Left renal cortex interstitium (tissue), 4 donors: ENCODE results near the gene GTPBP10. TPM values are rescaled to one million over a fixed set of nuclear protein-coding genes. Genes with fewer than 3 reads are reported as not detected.

Experiments used
- DNase-seq, 4 donors: peaks; one replicate each; pipeline ENCODE4 v3.0.0-alpha.2; 2013; ENCODE audit warnings: low read depth in 4 of 4, low spot score in 2 of 4, missing footprints in 1 of 4
- polyA plus RNA-seq, 4 donors: library from polyadenylated mRNA; unstranded; fragments of 120-200 nt; gene quantifications; one replicate each; pipeline ENCODE4 v1.2.1, GENCODE V29; 2013; ENCODE audit not compliant: insufficient read length in 4 of 4

The GTPBP10 gene
- polyA plus RNA-seq, 4 donors, result 21.5 to 29.2 (median 25.1) TPM

- peak in 1 of 4 donors; percentile 13 for DNase-seq
These were observed 84.3 kb downstream of the GTPBP10 start for GRCh38 chr7:90430614-90431460.

- DNase-seq, result no peak
These were observed 86.2 kb downstream of the GTPBP10 start for GRCh38 chr7:90432752-90433151.

- DNase-seq, result no peak
These were observed 86.7 kb downstream of the GTPBP10 start for GRCh38 chr7:90433221-90433620.

Other genes with a start within 250 kb of the GTPBP10 start
- 10 to 100 TPM in 3 of 4 donors, 1 to 10 TPM in 1; 9.0 to 15.3 (median 11.4) TPM for gene STEAP1, start 192.2 kb upstream of the GTPBP10 start, polyA plus RNA-seq
- 10 to 100 TPM in 3 of 4 donors, 1 to 10 TPM in 1; 8.1 to 18.3 (median 12.7) TPM for gene STEAP2, start 135.0 kb upstream of the GTPBP10 start, polyA plus RNA-seq
- gene CFAP69, start 101.5 kb upstream of the GTPBP10 start, polyA plus RNA-seq, result 10 to 100 TPM; 12.3 to 21.2 (median 15.3) TPM
- gene FAM237B, start 25.4 kb upstream of the GTPBP10 start, polyA plus RNA-seq, result under 1 TPM; 0.23 to 0.88 (median 0.45) TPM
- gene CLDN12, start 56.7 kb downstream of the GTPBP10 start, polyA plus RNA-seq, result 10 to 100 TPM; 42.7 to 62.8 (median 49.5) TPM
- gene PTTG1IP2, start 122.9 kb downstream of the GTPBP10 start, polyA plus RNA-seq, result not detected
- 10 to 100 TPM; 29.4 to 32.5 (median 29.7) TPM for gene CDK14, start 249.6 kb downstream of the GTPBP10 start, polyA plus RNA-seq